GM18861 (cell line): ENCODE data around the gene UCHL5.
"Not testable (repeated sequence)": the region's sequence is repeated elsewhere in the genome, so short reads cannot be mapped to it uniquely, and the experiment has no call there.

ENCODE experiments used
- ATAC-seq: cut with Tn5 transposase; IDR thresholded peaks from one replicate; pipeline ENCODE4 v1.9.1; 2021; ENCODE audit not compliant: unreplicated experiment

Gene UCHL5

DNA sequence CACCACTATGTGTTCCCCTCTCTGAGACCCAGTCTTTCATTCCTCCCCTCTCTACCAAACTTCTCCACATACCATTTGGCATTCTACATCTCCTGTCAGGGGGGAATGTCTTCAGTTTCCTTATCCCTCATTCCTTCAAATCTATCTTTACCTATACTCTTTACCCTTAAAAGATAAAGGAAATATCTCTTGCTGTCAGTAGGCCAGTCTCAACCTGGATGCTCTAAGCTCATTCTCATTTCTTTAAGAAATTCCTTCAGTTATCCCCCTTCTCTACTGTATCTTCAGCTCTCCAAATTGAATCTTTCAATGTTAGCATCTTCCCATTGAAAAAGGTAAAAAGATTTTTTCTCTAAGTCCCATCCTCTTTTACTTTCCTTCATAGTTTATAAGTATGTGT, 6.8 kb upstream of the UCHL5 start:
- no peak for ATAC-seq

DNA sequence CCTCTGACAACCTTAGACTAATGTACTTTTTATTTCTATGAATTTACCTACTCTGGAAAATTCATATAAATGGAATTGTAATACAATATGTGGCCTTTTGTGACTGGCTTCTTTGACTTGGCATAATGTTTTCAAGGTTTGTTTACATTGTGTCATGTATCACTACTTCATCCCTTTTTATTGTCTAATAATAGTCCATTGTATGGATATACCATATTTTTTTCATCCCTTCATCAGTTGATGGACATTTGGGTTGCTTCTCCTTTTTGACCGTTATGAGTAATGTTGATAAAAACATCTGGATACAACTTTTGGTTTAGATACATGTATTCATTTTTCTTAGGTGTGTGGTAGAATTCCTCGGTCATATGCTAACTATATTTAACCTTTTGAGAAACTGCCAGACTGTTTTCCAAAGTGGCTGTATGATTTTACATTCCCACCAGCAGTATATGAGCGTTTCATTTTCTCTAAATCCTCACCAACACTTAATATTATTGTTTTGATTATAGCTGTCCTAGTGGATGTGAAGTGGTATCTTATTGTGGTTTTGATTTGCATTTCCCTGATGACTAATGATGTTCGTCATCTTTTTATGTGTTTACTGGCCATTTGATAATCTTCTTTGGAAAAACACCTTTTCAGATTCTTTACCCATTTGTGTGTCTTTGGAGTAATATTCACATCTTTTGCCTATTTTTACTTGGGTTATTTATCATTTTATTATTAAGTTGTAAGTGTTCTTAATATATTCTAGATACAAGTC, 3.7 kb upstream of the UCHL5 start:
- ATAC-seq, result no peak

DNA sequence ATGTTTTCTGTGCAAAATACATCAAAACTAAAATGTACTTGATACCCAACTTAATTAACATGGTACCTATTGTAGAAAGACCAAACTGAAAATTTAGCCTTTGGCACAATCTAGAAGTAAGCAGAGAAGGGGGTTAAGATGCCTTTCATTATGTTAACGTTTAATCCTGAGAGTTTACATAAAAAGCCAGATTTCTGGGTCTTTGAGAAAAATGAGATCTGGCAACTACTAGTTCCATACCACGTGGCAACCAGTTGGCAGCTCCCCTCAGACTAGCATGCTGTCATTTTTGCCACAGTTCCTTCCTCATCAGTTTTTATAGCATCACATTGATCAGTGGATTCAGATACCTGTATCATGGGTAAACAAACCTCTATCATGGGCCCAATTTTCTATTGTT, 1.8 kb upstream of the UCHL5 start:
- ATAC-seq, result no peak

DNA sequence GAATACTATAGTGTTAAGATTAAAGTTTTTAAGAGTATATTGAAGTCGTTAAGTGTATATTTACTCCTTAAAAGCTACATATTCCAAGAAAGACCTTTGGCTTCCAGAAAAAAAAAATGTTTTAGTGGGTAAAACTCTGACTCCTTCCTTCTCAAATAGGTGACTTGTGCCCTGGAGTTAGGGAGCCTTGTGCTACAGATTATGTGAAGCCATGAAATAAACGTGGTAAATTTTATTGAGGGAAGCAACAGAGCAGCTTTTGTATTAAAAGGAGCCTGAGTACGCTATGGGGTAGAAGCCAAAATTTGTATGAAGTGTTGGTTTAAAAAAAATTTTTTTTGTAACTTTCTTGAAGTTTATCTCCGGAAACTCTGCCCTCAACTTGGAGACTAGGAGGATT, 1.2 kb upstream of the UCHL5 start:
- no peak for ATAC-seq

DNA sequence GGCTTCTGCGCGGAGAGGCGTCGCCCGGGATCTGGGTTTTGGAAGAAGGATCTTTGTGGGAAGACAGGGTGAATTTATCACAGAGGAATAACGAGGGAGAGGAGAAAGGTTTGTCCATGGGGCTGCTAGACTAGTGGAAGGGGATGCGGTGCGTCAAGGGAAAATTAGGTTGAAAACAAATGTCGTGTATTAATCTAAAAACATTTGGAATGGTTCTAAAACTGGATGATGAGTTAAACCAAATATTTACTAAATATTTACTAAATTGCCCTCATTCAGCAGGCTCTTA, 899 bp upstream of the UCHL5 start:
- no peak for ATAC-seq

DNA sequence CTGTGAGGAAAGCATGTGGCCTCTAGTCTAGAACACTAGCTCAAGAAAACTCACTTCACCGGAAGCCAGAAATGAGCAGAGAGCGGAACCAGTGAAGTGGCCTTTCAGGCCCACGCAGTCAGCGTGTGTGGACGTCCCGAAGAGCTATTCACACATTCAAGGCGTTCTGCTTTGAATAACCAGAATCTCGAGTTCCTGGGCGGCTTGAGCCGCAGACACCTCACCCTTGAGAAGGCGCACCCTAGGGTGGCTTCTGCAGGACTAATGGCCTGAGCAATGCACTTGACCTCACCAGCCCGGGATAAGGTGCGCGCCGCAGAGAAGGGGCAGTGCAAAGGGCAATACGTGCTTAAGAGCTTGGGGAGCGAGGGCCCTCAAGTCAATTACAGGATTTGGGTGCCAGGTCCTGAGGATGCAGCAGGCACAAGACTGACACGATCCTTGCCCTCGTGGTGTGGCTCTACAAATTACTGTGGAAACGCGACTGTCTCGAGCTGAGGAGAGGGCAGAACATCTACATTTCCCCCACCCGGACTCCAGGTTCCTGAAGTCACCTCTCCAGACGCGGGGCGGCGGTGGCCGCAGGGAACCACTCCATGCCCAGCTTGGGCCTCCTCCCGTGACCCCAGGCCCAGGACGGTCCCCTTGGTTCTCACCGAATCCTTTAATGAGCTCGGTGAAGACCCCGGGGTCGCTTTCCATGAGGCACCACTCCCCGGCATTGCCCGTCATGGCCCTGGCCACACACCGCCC, 455 bp downstream of the UCHL5 start:
- peak; percentile 48 for ATAC-seq

DNA sequence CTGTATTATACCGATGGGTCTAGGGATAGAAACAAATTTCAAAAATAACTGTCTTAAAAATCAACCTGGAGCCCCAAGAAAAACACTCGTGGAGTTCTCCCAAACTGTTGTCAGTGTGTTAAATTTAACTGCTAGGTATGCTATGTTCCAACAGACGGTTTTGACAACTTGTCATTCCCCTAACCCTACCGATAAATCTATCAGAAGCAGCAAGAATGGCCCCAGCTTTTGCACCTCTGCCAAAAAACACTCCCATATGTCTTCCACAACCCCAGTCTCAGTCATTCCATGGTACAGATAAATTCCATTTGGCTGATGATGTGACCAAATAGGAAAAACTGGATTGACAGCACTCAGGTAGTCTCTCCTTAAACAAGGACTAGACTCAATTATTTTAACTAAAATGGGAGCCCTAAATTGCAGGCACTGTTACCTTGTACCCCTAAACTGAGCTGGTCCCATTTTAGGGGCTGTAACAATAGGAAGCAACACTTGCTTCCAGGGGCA, 4.9 kb downstream of the UCHL5 start:
- ATAC-seq, result no peak

DNA sequence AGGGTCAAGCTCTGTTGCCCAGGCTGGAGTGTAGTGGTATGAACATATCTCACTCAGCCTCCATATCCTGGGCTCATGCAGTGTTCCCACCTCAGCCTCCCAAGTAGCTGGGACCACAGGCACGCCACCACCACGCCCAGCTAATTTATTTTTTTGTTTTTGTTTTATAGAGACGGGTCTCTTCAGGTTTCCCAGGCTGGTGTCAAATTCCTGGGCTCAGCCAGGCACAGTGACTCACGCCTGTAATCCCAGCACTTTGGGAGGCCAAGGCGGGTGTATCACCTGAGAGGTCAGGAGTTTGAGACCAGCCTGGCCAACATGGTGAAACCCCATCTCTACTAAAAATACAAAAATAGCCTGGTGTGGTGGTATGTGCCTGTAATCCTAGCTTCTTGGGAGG, 10.2 kb downstream of the UCHL5 start:
- ATAC-seq, result not testable (repeated sequence)

DNA sequence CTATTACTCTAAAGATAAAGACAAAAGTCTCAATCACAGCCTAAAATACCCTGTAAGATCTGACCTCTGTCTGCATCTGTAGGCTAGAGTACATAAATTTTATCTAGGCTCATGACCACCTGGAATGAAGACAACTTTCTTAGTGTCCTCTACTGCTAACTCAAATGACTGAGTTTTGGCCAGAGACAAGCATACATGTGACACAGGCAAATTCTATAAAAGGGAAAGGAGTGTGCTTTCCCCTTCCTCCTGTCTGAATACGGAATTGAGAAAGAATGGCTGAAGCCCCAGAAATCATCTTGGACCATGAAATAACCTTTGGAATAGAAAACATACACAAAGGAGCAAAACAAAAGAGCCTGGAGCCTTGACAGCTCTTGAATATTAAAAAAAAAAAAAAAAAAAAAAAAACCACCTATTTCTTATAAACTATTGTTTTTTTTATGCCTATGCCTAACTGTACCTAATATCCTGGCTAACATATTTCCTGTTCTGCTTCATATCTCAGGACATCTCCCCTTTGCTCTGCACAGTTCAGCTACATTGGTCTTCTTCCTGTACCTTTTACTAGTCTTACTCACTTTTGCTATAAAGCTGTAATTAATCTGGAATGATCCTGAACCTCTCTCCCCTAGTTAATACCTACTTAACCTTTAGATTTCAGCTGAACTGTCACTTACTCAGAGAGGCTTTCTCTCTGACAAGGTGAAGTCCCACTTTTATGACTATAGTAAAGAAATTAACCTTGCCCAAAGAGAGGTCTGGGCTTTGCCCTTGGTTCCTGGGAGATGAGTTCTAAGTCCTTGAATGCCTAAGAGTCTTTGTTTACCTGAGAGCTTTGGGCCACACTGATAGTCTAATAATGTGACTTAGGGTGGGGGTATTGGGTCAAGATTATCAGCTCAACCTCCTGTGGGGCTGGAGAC, 16.1 kb downstream of the UCHL5 start:
- no peak for ATAC-seq

DNA sequence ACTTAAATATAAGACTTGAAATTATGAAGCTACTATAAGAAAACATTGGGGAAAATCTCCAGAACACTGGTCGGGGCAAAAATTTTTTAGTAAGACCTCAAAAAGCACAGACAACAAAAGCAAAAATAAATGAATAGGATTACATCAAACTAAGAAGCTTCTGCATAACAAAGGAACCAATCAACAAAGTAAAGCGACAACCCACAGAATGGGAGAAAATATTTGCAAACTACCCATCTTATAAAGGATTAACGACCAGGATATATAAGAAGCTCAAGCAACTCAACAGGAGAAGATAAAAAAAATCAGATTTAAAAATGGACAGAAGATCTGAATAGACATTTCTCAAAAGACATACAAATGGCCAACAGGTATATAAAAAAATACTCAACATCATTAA, 19.1 kb downstream of the UCHL5 start:
- no peak for ATAC-seq

DNA sequence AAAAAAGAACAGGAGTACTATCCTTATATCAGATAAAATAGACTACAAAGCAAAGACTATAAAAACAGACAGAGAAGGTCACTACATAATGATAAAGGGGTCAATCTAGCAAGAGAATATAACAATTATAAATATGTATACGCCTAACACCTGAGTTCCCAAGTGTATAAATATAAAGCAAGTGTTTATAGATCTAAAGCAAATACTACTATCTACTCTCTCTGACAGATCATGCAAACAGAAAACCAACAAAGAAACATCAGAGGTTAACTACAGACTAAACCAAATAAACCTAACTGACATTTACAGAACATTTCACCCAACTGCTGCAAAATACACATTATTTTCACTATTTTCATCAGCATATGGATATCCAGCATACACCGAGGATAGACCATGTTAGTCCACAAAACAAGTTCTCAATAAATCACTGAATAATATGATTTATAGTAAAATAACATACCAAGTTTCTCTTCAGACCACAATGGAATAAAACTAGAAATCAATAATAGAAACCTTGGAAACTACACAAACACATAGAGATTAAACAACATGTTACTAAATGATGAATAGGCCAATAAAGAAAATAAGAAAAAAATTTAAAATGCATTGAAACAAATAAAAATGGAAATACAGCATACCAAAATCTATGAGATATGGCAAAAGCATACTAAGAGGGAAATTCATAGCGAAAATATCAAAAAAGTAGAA, 22.7 kb downstream of the UCHL5 start:
- no peak for ATAC-seq

DNA sequence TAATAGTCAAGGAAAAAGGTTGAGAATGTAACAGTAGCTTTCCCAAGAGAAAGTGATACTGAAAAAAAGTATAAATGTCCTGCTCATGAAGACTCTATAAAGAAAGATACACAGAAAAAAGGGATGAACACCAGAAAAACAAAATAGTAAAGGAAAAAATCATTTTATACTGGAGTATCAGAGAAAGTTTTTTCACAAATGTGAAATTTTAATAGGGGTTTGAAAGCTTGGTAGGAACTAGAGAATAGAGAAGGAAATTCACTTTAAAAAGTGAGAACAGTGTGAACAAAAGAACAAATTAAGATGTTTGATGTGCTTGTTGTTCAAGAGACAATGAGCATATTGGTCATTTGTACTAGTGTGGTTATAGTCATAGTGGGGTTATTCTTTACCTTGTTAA, 25.6 kb downstream of the UCHL5 start:
- ATAC-seq, result no peak

DNA sequence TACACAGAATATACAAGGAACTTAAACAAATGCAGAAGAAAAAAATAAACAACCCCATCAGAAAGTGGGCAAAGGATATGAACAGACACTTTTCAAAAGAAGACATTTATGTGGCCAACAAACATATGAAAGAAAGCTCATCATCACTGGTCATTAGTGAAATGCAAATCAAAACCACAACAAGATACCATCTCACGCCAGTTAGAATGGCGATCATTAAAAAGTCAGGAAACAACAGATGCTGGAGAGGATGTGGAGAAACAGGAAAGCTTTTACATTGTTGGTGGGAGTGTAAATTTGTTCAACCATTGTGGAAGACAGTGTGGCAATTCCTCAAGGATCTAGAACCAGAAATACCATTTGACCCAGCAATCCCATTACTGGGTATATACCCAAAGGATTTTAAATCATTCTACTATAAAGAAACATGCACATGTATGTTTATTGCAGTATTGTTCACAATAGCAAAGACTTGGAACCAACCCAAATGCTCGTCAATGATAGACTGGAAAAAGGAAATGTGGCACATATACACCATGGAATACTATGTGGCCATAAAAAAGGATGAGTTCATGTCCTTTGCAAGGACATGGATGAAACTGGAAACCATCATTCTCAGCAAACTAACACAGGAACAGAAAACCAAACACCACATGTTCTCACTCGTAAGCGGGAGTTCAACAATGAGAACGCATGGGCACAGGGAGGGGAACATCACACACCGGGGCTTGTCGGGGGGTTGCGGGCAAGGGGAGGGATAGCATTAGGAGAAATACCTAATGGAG, 26.3 kb downstream of the UCHL5 start:
- ATAC-seq, result not testable (repeated sequence)

DNA sequence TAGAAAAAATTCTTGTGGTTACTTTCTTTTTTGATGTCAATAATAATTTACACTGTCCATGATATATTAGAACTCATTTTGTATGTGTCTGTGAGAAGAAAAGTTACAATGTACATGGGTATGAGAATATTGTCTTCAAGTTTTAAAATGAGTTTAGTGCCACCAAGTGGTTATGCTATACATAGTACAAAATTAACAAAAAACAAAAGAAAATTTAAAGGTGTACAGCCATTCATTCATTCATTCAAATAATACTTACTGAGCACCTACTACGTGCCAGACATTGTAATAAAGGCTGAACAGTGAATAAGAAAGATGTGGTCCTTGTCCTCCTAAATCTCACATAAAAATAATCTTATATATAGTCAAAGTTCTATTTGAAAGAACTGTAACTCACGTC, 27.7 kb downstream of the UCHL5 start:
- ATAC-seq, result no peak

DNA sequence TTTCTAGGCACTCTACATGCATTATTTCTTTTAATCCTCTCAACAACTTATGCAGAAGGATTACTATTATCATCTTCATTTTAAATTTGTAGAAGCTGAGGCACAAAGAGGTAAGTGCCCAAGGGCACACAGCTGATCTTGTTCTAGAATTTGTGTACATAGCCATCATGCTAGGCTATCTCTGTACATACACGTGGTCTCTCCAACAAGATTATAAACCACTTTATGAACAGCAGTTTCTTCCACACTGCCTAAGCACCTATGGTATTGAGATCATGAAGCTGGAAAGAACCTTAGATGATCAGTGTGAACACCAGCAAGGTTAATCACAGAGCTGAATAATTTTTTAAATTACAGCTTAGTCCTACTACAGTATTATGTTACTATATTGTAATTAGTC, 28.9 kb downstream of the UCHL5 start:
- no peak for ATAC-seq

DNA sequence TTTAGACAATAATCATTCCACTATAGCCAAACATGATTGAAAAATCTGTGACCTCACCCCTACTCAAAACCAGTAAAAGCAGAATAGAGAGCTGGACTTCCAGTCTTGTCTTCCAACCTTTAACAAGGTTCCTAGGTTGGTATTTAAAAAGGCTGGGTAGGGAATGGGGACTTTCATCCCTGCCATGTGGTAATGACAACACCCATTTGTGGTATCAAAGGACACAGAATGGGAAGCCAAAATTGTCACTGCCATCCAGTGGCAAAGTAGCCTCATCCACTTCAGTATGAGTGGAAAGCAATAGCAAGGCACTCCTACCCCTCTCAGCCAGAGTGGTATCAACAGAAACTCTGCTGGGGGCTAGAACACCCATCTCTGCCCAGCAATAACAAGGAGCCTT, 33.9 kb downstream of the UCHL5 start:
- ATAC-seq, result no peak

DNA sequence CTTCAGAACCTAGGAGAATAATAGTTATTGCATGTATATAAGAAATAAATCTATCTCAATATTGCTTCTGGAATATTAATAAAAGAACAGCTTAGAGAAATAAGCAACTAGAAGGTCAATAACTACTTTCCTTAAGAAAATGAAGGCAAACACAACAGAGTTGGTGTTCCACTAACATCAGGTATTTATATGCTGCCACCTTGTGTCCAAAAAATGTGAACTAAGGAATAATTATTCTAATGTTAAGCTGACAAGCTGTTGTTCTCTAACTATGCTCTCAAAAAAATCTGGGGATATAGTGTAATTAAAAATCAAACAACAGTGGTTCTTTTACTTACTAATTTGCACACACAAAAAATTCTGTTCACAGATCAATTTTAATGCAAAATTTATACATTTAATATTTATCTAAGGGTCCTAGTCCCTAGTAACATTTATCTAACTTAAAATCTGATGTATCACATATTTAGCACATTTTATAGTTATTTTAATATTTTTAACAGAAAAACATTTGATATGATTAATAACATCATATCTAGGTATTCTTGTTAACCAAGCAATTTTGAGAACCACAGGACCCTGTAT, 39.6 kb downstream of the UCHL5 start:
- peak; percentile 80 for ATAC-seq

DNA sequence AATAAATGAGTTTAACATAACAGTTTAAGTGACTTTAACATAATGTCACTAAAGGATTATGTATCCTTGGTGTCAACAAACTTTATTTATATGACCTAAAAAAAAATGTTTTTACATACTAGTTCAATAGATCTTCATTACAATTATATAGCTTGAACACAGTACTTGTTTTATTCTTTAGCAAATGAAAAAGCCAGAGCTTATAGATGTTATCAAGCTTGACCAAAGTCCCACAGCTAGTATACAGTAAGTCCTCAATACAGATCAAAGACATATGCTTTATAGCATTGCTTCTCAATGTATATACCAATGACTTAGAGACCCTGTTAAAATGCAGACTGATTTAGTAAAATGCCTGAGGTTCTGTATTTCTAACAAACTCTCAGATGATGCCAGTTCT, 42.4 kb downstream of the UCHL5 start:
- no peak for ATAC-seq

DNA sequence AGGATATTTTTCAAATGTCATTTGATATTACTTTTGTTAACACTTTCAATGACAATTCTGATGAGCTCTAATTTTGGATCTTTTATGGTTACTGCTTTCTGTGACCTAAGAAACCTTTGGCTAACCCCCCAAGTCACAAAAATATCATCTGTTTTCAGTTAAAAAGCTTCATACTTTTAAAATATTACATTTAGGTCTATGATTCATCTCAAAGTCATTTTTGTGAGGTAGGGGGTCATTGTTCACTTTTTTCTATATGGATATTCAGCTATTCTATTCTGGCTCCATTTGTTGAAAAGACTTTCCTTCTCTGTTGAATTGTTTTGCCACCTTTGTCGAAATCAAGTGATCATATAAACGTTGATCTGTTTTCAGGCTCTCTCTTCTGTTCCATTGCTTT, 44.8 kb downstream of the UCHL5 start:
- no peak for ATAC-seq

DNA sequence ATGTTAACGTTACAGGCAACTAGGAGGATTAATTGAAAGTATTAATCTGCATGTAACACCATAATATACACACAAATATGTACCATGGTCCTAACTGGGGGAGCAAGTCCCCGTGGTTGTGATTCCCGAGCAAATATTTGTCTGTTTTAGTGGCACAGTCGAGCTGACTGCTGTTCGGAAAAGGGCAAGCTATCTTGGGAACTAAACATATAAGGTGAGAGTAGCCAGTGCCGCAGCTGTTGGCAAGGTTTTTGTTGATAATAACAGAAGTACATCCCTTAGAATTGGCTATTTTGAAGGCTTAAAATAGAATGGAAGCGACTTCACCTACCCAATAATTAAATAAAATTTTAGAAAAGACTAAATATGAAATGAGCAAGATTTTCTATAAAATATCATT, 45.5 kb downstream of the UCHL5 start:
- no peak for ATAC-seq
